ENCODE results near the gene GAPDH. TPM values are rescaled to one million over a fixed set of nuclear protein-coding genes. Genes with fewer than 3 reads are reported as not detected.

The GAPDH gene
- total RNA-seq, 1 experiment from 2014 or later = 4,276 TPM

- Mint-ChIP-seq H3K27ac (peak overlapping the region; percentile 87; the same call in 1 of the 2 replicates), H3K9me3 (no peaks in the 10 kb centered on the region), H3K4me3 (no peak overlapping the region), H3K36me3 (peaks cover 50% of the 10 kb centered on the region), H3K4me1 (peaks cover 4% of the 10 kb centered on the region), H3K27me3 (ENCODE audit: low read depth) (no peaks in the 10 kb centered on the region)
- CTCF ChIA-PET = interaction anchor here (1.1 kb wide), 1 partner anchor 38 kb away, joined by 3 read pairs; no protein-coding TSS in a partner anchor
- no peak for TF ChIP-seq ZBTB21 (CRISPR knock-in tag; IDR thresholded peaks at IDR 0.05; ENCODE audit: borderline replicate concordance)
- no peak for TF ChIP-seq MXD4 (CRISPR knock-in tag; IDR thresholded peaks at IDR 0.05; ENCODE audit: borderline replicate concordance)
- TF ChIP-seq GABPB1 (CRISPR knock-in tag; IDR thresholded peaks at IDR 0.05) = no peak
- POLR2A ChIA-PET = interaction anchor here (0.5 to 0.6 kb wide), 2 partner anchors 70 to 120 kb away, joined by 3 read pairs; no protein-coding TSS in a partner anchor
- DNase-seq (ENCODE audit: low spot score) = no peak
- no peak for ATAC-seq
These were observed 33.9 kb upstream of the GAPDH start for GRCh38 chr12:6500466-6500865.

GRCh38 chr12:6507102-6507998 lies 27.0 kb upstream of the GAPDH start:
- H3K4me1 Mint-ChIP-seq = peaks cover 11% of the 10 kb centered on the region
- no peaks in the 10 kb centered on the region for H3K27me3 Mint-ChIP-seq (ENCODE audit: low read depth)
- peaks cover 50% of the 10 kb centered on the region for H3K36me3 Mint-ChIP-seq
- ChIA-PET POLR2A (interaction anchor here (1.0 kb wide), 1 partner anchor 37 kb away, joined by 5 read pairs; the partner anchor contains the start of gene VAMP1), CTCF (interaction anchor here (0.6 to 1.2 kb wide), 5 partner anchors 13 to 184 kb away, joined by 3 to 4 read pairs (median 3); partner anchors contain the start of gene GAPDH)
- peak; percentile 77 for ATAC-seq
- DNase-seq (ENCODE audit: low spot score) = peak; percentile 48
- peak overlapping the region; percentile 93 for H3K27ac Mint-ChIP-seq
- H3K4me3 Mint-ChIP-seq = peak overlapping the region; percentile 3; the same call in 1 of the 2 replicates
- TF ChIP-seq TCF7 (CRISPR knock-in tag; IDR thresholded peaks at IDR 0.05; ENCODE audit: low read depth) (no peak), ZNF671 (CRISPR knock-in tag; IDR thresholded peaks at IDR 0.05) (no peak), NFE2L1 (CRISPR knock-in tag; IDR thresholded peaks at IDR 0.05) (no peak), SMAD3 (CRISPR knock-in tag; IDR thresholded peaks at IDR 0.05; ENCODE audit: borderline replicate concordance) (no peak), IRF1 (CRISPR knock-in tag; IDR thresholded peaks at IDR 0.05) (no peak), ZMAT4 (CRISPR knock-in tag; IDR thresholded peaks at IDR 0.05) (no peak), PRDM15 (CRISPR knock-in tag; IDR thresholded peaks at IDR 0.05) (no peak), NFATC4 (CRISPR knock-in tag; IDR thresholded peaks at IDR 0.05) (no peak), KAT7 (CRISPR knock-in tag; IDR thresholded peaks at IDR 0.05; ENCODE audit: borderline replicate concordance) (no peak), ZNF317 (CRISPR knock-in tag; IDR thresholded peaks at IDR 0.05; ENCODE audit: borderline replicate concordance, low read depth) (no peak), ATF6 (CRISPR knock-in tag; IDR thresholded peaks at IDR 0.05) (no peak), ZNF416 (CRISPR knock-in tag; IDR thresholded peaks at IDR 0.05) (no peak), JUN (CRISPR knock-in tag; IDR thresholded peaks at IDR 0.05) (no peak), E2F5 (CRISPR knock-in tag; IDR thresholded peaks at IDR 0.05) (no peak), FOXP4 (CRISPR knock-in tag; IDR thresholded peaks at IDR 0.05) (no peak), AFF4 (CRISPR knock-in tag; IDR thresholded peaks at IDR 0.05; ENCODE audit: borderline replicate concordance) (no peak)
- no peaks in the 10 kb centered on the region for H3K9me3 Mint-ChIP-seq
